Hepatocyte (in vitro differentiated cells): ENCODE measurements around the gene BCL2.

ENCODE experiments used
- CTCF ChIP-seq: fragments of 200-600 bp; sonication (generic); IDR thresholded peaks from 2 replicates; pipeline ENCODE4 v1.5.1; 2016; ENCODE audit warnings: antibody characterized with exemption, mild to moderate bottlenecking; ENCODE audit not compliant: poor library complexity
- EZH2 ChIP-seq: fragments of 200-600 bp; sonication (generic); IDR thresholded peaks from 2 replicates; pipeline ENCODE4 v1.6.1; 2016; ENCODE audit warnings: antibody characterized with exemption, mild to moderate bottlenecking, borderline replicate concordance
- EZH2phosphoT487 ChIP-seq: fragments of 200-600 bp; sonication (generic); IDR thresholded peaks from one replicate; pipeline ENCODE4 v1.6.1; 2018; ENCODE audit warnings: antibody characterized with exemption, mild to moderate bottlenecking, low read depth, moderate library complexity; ENCODE audit not compliant: unreplicated experiment, severe bottlenecking

- TF ChIP-seq CTCF (no peak), EZH2 (no peak), EZH2phosphoT487 (no peak)
These were observed 29.3 kb downstream of the BCL2 start for GRCh38 chr18:63290166-63290820.
